Stimulated activated CD4-positive, alpha-beta T cell treated with anti-CD3 and anti-CD28 coated beads, Interleukin-1b, Interleukin-23, amount 100 ng/mL, for 48 hours (primary cell): ENCODE results near the gene IFI27L1.
"Not testable (repeated sequence)": the region's sequence is repeated elsewhere in the genome, so short reads cannot be mapped to it uniquely, and the experiment has no call there.

Experiments
- DNase-seq: peaks from one replicate; pipeline ENCODE4 v3.0.0-alpha.2; 2020

The IFI27L1 gene

DNA sequence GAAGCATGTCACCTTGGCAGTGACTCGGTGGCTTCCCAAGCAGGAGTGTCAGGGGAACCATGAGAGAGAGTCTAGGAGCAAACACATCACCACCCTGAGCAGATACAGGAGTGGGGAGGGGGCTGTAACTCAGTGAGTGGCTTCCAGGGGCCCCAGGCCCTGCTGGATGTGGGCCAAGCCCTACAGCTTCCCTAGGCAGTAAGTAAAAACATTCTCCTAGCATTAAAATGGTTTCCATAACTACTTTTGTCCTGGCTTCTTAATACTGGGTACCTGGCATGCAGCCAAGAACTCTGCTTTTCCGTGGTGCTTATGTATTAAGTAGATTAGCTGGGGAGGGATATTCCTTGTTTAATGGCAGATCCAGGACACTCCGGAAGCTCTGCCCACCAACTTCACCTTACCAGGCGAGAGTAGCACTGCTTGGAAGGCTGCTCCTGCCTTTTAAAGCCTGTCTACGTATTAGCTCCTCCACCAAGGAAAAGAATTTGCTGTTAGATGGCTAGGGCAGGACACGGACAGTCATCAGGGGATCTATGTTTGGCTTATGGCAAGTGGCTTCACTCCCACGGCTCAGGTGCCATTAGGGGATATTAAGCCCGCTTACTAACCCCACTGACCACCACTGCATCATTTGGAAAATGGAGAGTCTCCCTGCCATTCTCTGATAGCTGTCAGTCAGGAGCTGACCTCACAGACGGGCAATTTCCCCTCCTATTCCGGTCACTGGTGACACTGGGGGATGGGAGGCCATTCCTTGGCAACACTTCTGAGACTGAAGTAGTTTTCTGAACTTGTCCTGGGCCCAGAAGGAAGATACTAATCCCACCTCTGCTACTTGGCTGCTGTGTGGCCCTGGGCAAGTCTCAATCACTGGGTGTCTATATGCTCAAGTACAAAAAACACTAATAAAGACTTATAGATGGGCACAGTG is 32.2 kb upstream of the IFI27L1 start:
- DNase-seq: no peak

DNA sequence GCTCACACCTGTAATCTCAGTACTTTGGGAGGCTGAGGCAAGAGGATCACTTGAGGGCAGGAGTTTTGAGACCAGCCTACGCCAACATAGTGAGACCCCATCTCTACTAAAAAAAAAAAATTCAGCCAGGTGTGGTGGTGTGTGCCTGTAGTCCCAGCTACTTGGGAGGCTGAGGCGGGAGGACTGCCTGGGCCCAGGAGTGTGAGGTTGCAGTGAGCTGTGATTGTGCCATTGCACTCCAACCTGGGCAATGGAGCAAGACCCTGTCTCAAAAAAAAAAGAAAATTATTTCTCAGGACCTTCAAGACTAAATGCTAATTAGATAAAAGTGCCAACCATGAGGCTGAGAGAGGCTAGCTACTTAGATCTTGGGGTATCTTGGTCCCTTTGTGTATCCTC is 31.5 kb upstream of the IFI27L1 start:
- no peak for DNase-seq

DNA sequence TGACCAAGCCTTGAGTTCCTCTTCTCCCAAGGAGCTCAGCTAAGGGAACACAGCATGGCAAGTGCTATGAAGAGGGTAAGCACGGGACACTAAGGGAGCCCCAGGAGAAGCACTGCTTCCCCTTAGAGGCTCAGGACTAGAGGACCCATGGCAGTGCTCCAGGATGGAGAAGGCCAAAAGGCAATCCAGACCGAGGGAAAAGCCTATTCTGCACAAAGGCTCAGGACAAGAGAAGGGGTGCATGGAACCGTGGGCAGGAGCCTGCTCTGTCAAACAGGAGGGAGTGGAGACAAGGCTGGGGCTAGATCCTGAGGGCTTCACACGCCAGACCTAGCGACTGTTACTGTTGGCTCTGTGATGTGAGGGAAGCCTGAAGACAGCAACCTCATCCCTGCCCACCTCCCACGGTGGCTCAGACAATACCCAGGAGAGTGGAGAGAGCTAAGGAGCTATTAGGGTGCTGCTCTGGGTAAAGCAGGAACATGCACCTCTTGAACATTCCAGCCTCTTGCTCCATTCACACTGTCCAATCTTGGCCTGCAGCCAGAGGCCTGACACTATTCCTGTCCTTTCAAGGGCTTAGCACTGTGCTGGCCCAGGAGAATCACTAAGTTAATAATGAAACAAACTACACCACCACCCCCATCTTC is 30.8 kb upstream of the IFI27L1 start:
- DNase-seq: no peak

DNA sequence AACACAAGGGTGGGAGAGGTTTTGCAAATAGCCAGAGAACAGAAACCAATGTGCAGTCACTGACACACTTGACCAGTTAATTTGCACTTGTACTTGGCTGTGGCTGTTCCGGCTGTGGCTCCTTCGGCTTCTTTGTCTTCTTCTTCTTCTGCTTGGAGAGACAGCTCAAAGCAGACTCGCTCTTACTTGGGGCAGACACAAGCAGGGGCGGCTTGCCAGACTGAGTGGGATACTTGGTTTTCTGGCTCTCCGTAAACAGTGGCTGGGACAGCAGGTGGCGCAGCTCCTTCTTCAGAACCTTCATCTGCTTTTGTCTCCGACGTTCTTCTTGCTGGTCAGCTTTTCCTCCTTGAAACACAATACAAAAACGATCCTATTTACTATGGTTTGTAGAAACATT is 30.0 kb upstream of the IFI27L1 start:
- DNase-seq: no peak

DNA sequence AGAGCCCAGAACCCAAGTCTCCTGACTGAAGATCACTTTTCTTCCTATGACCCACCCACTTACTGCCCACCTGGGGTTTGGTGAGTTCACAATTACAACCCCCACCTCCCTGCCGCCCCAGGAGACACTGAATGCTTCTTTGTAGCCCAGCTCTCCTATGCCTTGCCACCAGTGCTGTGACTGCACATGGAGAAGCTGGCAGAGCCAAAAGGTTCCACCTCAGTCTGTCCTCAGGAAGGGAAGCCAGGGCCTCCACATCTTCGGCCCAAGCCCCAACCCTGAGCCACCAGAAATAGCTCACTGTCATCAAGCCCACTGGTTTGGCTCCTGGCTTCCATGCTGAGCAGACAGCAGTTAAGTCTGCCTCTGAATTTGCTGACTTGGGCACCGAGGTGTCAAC is 29.3 kb upstream of the IFI27L1 start:
- DNase-seq: no peak

DNA sequence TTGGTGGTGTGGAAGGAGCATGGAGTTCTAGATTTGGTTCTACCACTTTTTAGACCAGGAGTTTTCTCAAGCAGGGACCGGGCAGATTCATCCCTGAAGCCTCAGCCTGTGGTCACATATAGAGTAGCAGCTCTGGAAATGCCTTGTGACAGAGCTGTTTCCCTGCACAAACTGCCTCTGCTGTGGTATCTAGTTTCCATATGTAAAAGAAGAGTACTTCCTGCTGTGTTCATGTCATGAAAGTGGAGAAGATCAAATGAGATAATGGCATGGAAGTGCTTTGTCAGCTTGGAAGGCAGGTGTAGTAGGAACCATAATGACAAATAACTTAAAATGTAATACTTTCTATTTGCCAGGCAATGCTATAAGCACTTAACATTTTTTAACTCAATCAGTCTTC is 28.9 kb upstream of the IFI27L1 start:
- DNase-seq: no peak

DNA sequence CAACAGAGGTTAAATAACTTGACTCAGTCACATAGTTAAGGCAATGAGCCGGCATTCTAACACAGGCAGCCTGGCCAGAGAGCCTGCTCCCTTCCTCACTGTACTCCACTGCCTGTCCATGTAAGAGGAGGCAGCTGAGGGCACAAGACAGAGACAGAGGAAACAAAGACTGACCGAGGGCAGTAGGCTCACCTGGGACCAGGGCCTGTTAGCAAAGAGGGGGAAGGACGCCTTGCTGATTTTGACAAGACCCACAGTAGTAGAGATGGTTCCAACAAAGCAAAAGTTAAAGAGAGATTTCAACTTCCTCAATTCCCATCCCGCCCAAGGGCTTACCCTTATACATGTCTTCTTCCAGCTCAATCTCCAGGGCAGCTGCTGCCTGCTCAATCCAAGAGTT is 28.4 kb upstream of the IFI27L1 start:
- no peak for DNase-seq

DNA sequence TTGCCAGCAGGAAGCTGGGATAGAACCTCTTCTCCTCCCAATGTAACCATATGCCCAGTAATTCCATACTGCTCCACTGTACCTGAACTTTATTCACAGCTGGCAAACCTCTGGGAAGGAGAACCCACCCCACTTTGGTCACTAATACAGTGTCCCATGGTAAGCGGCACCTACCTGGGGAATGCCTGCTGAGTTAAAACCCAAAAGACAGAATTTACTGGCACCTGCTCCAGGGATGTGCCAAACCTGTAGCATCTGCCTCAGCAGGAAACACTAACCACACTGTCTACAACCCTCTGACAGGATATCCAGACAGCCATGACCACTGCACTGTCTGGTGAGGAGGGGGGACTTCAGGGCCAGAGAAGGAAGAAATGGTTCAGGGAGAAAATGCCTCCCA is 26.7 kb upstream of the IFI27L1 start:
- no peak for DNase-seq

DNA sequence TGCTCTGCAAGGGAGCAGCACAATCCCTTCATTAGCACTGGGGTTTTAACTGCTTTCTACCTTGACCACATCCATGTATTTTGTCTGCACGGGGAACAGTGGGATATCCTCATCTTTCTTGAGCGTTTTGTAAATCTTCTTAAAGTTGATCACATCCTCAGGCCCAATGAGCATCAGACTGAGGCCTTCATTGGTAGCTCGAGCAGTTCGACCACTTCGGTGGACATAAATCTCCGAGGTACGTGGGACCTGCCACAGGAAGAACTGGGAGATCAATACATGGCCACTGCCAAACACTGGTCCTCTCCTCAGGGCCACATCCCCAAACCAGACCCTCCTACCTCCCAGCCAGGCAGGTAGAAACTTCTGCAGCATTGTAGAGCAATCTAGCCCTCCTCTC is 26.2 kb upstream of the IFI27L1 start:
- DNase-seq: no peak

DNA sequence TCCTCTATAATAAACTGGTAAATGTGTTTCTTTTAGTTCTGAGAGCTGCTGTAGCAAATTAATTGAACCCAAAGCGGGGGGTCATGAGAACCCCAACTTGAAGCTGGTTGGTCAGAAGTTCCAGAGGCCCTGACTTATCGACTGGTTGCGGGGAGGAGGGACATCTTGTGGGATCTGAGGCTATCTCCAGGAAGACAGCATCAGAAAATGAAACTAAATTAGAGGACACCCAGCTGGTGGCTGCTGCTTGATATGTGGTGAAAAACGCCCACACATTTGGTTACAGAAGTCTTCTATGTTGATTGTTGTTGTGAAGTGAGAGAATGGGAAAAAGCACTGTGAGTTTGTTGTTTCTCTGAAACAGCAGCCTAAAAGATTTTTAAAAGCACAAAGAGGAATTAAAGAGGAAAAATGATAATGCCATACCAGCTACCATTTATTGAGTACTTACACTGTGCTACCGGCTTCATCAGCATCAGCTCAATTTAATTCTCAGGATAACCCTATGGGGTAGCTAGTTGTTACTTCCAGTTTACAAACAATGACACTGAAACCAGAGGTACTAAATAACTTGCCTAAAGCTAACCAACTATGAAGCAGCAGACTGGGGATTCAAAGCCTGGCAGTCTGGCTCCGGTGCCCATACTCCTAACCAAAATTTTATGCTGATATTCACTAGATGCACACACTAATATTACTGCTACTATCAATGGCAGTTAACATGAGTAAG is 24.4 kb upstream of the IFI27L1 start:
- no peak for DNase-seq

DNA sequence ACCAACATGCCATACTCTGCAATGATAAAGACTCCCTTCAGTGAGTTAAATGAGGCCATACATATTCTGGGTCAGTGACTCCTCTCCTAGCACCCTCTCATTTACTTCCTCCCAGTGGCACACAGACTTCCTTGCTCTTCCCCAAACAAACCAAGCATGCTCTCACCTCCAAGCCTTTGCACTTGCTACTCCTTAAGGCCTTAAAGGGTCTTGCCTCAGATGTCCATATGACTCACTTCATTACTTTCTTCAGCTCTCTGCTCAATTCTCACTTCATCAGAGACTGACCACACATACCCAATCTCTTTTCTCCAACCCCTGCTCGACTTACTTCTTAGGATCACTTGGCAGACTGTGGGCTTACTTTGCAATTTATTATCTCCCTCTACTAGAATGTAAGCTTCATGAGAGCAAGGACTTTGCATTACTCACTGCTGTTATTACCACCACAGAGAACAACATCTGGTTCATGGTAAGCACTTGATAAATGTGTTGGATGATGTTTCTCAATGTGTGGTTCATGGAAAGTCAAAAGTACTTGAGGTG is 22.9 kb upstream of the IFI27L1 start:
- no peak for DNase-seq

DNA sequence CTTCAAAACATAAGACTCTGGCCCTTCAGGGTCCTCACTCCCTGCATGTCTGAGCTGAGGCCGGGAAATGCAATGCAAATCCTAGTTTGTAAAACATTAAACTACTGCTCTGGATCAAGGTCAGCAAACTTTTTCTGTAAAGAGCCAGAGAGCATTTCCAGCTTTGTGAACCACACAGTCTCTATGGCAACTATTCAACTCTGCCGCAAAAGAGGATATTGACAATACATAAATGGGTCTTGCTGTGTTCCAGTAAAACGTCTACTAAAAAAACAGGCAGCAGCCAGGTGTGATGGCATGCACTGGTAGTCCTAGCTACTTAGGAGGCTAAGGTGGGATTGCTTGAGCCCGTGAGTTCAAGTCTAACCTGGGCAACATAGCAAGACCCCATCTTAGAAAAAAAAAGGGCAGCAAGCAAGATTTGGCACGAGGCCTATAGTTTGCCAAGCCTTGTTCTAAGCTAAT is 22.4 kb upstream of the IFI27L1 start:
- no peak for DNase-seq

DNA sequence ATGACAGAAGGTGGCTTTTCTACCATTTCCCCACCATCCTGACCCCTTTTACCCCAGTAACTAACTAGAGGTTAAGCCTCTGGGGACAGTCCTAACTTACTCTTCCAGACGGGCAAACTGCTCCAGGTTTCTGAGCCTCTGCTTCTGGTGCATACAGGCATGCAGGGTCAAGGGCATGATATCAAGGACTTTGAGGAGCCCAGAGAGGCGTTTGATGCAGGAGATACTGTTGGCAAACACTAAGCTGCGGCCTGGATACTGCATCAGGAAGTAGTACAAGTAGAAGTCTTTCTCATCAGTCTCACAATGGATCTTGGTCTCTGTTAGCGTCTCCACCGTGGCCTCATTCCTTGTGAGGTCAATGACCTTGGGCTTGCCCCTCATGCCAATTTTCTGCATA is 21.1 kb upstream of the IFI27L1 start:
- no peak for DNase-seq

DNA sequence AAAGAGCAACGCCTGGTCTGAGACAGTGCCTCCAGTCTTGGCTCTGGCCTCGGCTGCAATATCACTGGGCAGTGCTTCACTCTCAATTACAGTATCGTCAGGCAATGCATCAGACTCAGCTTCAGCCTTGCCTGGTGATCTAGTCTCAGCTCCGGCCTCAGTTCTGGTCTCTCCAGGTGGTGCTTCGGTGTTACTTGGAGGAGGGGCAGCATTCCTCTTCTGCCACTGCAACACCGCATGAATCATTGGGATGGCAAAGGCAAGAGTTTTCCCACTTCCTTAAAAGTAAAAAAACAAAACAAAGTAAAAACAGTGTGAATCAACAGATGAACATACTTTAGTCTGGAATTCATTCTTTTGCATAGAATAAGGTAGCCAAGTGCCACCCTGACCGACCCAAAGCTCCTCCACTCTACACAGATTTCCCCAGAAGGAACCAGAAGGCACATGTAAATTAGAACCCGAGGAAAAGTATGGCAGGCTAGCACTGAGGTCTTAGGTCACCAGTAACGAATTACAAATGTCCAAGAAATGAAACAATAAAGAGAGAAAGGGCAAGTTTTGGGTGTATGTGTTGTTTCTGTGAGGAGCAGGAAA is 18.7 kb upstream of the IFI27L1 start:
- DNase-seq: no peak

DNA sequence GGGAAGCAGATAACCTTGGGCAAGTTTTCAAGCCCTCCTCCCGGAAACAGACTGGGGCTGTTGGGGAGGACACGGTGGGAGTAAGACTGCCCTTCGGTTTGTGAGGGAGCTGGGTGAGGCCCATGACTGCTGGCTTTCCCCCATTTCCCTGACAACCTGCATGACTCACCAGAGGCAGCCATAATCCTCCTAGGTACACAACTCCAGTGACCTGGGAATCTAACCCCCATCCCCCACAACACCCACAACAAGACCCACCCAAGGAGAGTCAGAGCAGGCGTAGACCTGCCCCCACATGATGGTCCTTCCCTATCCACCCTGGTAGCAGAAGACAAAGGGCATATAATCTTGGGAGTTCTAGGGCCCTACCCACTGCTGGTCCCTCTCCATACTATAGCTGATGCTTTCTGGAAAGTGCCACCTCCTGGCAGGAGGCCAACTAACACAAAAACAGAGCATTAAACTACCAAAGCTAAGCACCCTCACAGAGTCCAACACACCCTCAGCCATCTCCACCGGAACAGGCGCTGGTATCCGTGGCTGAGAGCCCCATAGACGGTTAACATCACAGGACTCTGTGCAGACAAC is 14.9 kb upstream of the IFI27L1 start:
- no peak for DNase-seq

DNA sequence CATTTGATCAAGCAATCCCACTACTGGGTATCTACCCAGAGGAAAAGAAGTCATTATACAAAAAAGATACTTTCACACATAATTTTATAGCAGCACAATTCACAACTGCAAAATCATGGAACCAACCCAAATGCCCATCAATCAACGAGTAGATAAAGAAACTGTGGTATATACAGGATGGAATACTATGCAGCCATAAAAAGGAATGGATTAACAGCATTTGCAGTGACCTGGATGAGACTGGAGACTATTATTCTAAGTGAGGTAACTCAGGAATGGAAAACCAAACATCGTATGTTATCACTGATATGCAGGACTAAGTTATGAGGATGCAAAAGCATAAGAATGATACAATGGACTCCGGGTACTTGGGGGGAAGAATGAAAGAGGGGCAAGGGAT is 9.0 kb upstream of the IFI27L1 start:
- DNase-seq: not testable (repeated sequence)

DNA sequence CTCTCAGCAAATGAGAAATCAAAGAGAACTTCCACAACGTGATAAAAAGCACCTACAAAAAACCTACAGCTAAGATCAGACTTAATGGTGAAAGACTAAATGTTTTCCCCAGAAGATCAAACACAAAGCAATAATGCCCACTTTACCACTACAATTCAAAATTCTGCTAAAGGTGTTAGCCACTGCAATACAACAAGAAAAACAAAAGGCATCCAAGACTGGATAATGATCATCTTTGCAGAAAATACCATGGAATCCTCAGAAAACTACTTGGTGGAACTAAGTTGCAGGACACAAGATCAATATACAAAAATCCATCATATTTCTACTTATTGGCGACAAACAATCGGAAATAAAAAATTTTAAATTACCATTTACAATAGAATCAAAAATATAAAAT is 6.6 kb upstream of the IFI27L1 start:
- no peak for DNase-seq

DNA sequence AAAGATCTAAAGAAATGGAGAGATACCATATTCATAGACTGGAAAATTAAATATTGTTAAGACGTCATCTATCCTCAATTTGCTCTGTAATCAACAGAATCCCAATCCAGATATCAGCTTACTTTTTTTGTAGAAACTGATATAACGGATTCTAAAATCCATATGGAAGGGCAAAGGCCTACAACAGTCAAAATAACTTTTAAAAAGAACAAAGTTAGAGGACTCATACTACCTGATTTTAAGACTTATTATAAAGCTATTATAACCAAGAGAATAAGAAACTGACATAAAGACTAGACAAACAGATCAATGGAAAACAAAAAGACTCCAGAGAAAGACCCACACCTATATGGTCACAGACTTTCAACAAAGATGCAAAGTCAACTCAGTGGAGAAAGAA is 6.1 kb upstream of the IFI27L1 start:
- DNase-seq: no peak

DNA sequence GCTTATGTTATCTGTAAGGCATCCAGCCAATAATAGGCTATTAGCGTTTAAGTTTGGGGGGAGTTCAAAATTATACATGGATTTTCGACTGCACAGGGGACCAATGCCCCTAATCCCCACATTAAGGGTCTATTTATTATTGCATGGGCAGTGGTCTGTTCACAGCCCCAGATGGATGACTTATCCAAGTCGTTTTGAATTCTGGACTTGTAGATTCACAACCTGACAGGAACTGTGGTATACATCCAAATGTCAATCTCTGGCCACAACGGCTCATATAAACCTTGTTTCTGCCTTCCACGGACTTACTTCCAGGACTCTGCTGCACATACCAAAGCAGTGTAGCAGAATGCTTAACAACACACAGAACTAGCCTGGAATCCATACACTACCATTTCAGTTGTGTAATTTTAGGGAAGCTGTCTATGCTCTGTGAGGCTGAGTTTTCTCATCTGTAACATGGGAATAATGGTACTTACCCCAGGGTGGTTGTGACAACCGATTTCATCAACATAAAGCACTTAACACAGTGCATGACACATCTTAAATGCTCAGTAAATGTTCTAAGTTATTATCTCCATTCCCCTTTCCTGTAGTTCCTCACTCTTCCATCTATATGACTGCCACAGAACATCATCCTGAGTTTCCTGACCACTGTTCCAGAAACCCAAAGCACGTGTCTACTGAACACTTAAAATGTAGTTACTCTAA is 3.8 kb upstream of the IFI27L1 start:
- DNase-seq: no peak

DNA sequence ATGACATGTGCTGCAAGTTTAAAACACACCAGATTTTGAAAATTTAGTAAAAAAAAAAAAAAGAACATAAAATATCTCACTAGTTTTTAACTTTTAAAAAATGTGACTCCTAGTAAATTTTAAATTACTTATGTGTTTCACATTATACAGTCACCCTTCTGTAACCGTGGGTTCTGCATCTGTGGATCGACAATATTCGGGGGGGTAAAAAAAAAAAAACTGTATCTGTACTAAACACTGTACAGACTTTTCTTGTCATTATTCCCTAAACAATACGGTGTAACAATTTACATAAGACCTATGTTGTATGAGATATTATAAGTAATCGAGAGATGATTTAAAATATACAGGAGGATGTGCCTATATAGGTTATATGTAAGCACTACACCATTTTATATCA is 3.3 kb upstream of the IFI27L1 start:
- DNase-seq: no peak

DNA sequence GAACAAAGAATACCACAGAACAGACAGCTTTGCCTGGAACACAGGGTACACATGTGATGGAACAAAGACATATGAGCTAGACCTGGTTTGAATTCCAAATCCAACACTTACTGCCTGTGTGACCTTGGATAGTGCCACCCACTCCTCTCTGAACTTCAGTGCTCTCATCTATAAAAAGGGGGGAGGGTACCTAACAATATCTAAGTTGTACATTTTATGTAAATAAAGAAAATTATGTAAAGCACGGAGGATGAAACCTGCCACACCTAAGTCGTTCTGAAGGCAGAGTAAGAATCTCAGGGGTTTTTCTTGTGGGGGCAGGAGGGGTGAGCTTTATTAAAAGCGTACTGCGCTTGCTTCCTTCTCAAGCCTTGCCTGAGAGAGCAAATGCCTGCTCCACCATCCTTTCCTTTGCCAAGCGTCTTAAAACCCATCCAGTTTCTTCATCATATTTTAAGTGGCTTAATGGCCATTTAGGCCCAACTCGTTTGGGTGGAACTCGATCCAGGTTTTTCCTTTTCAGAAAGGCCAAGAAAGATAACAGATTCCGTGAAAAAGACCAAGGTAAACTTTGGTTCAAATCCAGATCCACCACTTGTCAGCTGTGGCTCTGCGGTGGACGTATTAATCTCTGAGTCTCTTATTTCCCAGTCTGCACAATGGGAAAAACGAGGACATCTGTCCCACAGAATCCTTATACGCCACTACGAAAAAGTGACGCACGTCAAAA is 1.1 kb upstream of the IFI27L1 start:
- DNase-seq: no peak
